Uterus (tissue), 2 donors: ENCODE measurements around the gene ATP8B1.

ENCODE experiments used
- CTCF ChIP-seq, 4 experiments: fragments of 200-600 bp in 2 of 4; fragments of 450-650 bp in 2 of 4; sonication (generic) in 2 of 4; IDR thresholded peaks; one replicate each; pipeline ENCODE4 v1.5.1; 2016 to 2019; ENCODE audit warnings: antibody characterized with exemption in 4 of 4, mild to moderate bottlenecking in 2 of 4, moderate library complexity in 1 of 4
- POLR2A ChIP-seq, 2 donors: fragments of 450-650 bp; IDR thresholded peaks; one replicate each; pipeline ENCODE4 v1.6.1; 2016; ENCODE audit warnings: antibody characterized with exemption in 2 of 2, mild to moderate bottlenecking in 1 of 2, moderate library complexity in 1 of 2

GRCh38 chr18:57814555-57814954, 11.4 kb upstream of the ATP8B1 start:
- TF ChIP-seq CTCF (IDR thresholded peaks at IDR 0.05) (no peak), POLR2A (IDR thresholded peaks at IDR 0.05) (no peak)
